Activated CD4-positive, CD25-positive, alpha-beta regulatory T cell treated with anti-CD3 and anti-CD28 coated beads, Interleukin-2, amount 50 U/mL, for 16 hours (primary cell): Measurements from ENCODE around the gene AANAT.

Experiments
- DNase-seq: peaks from one replicate; pipeline ENCODE4 v3.0.0-alpha.2; 2020; ENCODE audit warnings: low read depth, low spot score

AANAT gene

GRCh38 chr17:76442341-76443338, 24.8 kb upstream of the AANAT start:
- DNase-seq: no peak

GRCh38 chr17:76444518-76445311, 22.7 kb upstream of the AANAT start:
- no peak for DNase-seq

GRCh38 chr17:76445697-76446448, 21.5 kb upstream of the AANAT start:
- DNase-seq: no peak

GRCh38 chr17:76446449-76447231, 20.8 kb upstream of the AANAT start:
- DNase-seq: no peak

- DNase-seq: no peak
Measured at GRCh38 chr17:76447931-76448652, 19.3 kb upstream of the AANAT start.

- no peak for DNase-seq
Measured at GRCh38 chr17:76449126-76449525, 18.3 kb upstream of the AANAT start.

- DNase-seq: no peak
Measured at GRCh38 chr17:76451506-76451905, 15.9 kb upstream of the AANAT start.

GRCh38 chr17:76452127-76452659, 15.2 kb upstream of the AANAT start:
- DNase-seq: no peak

GRCh38 chr17:76452660-76453430, 14.6 kb upstream of the AANAT start, which contains the start of gene UBE2O:
UBE2O (minus strand) TSS chr17:76453152; CDS start chr17:76453141, 11 bp downstream.
- peak; percentile 77 for DNase-seq

GRCh38 chr17:76453431-76453743, 14.0 kb upstream of the AANAT start:
- no peak for DNase-seq

- no peak for DNase-seq
Measured at GRCh38 chr17:76458580-76459490, 8.6 kb upstream of the AANAT start.

- no peak for DNase-seq
Measured at GRCh38 chr17:76459674-76460073, 7.7 kb upstream of the AANAT start.

GRCh38 chr17:76461765-76462555, 5.4 kb upstream of the AANAT start:
- no peak for DNase-seq

GRCh38 chr17:76462556-76463290, 4.7 kb upstream of the AANAT start:
- DNase-seq: no peak

- no peak for DNase-seq
Measured at GRCh38 chr17:76466775-76467130, 650 bp upstream of the AANAT start.

- no peak for DNase-seq
Measured at GRCh38 chr17:76467809-76468633, 618 bp downstream of the AANAT start.
